Keratinocyte (primary cell): ENCODE data around the gene CHAF1B.

Experiments used
- CTCF ChIP-seq, 3 experiments: IDR thresholded peaks in 1 of 3; conservative IDR thresholded peaks in 1 of 3; optimal IDR thresholded peaks in 1 of 3; 2 replicates in 2 of 3; 3 replicates in 1 of 3; pipeline versions ENCODE3 to v1.5.1; 2011; ENCODE audit warnings: low read length in 3 of 3, mild to moderate bottlenecking in 3 of 3, moderate library complexity in 2 of 3, control low read depth in 1 of 3, inconsistent platforms in 1 of 3; ENCODE audit not compliant: insufficient read depth in 2 of 3; ENCODE audit errors: extremely low read depth in 1 of 3
- EZH2 ChIP-seq: IDR thresholded peaks from one replicate; pipeline ENCODE4 v1.6.1; 2012; ENCODE audit warnings: inconsistent platforms, mild to moderate bottlenecking, low read length, moderate library complexity

GRCh38 chr21:36456729-36457414 is 71.7 kb downstream of the CHAF1B start:
- TF ChIP-seq CTCF (optimal IDR thresholded peaks at IDR 0.05 in 1 of 3, IDR thresholded peaks at IDR 0.05 in 1 of 3, conservative IDR thresholded peaks at IDR 0.05 in 1 of 3; ENCODE audit: extremely low read depth in 1 of 3, insufficient read depth in 2 of 3, low read length in 3 of 3): no peak
- no peak for TF ChIP-seq EZH2
